ENCODE results near the gene SLC12A3.

Gene SLC12A3

GRCh38 chr16:56848029-56848936, 16.7 kb upstream of the SLC12A3 start:
- no peaks in the 10 kb centered on the region for H4K20me1 ChIP-seq (ENCODE audit: insufficient read depth)
- no peak for TF ChIP-seq CTCF (conservative IDR thresholded peaks at IDR 0.05; ENCODE audit: low read depth, low read length)
- no peak overlapping the region for H3K9ac ChIP-seq
- H3K79me2 ChIP-seq (ENCODE audit: insufficient read depth, low read depth) = no peaks in the 10 kb centered on the region
- no peaks in the 10 kb centered on the region for H3K36me3 ChIP-seq (ENCODE audit: insufficient read depth)
- peaks cover 28% of the 10 kb centered on the region for H3K4me1 ChIP-seq (ENCODE audit: low read depth, poor library complexity, severe bottlenecking)
- no peak overlapping the region for H3K4me2 ChIP-seq
- H3K27me3 ChIP-seq (ENCODE audit: insufficient read depth, low read depth) = no peaks in the 10 kb centered on the region
- H3K27ac ChIP-seq = no peak overlapping the region; the same call in 1 of the 2 replicates
- H3K4me3 ChIP-seq (IDR thresholded peaks at IDR 0.05; ENCODE audit: insufficient read depth, low read depth, low read length) = no peak overlapping the region
- H2AFZ ChIP-seq (ENCODE audit: low read depth) = no peak overlapping the region

- Histone ChIP-seq H3K27me3 (ENCODE audit: insufficient read depth, low read depth) (no peaks in the 10 kb centered on the region), H3K9ac (no peak overlapping the region)
- TF ChIP-seq CTCF (conservative IDR thresholded peaks at IDR 0.05; ENCODE audit: low read depth, low read length) = no peak
Observed at GRCh38 chr16:56848955-56849689, 15.9 kb upstream of the SLC12A3 start.

DNA sequence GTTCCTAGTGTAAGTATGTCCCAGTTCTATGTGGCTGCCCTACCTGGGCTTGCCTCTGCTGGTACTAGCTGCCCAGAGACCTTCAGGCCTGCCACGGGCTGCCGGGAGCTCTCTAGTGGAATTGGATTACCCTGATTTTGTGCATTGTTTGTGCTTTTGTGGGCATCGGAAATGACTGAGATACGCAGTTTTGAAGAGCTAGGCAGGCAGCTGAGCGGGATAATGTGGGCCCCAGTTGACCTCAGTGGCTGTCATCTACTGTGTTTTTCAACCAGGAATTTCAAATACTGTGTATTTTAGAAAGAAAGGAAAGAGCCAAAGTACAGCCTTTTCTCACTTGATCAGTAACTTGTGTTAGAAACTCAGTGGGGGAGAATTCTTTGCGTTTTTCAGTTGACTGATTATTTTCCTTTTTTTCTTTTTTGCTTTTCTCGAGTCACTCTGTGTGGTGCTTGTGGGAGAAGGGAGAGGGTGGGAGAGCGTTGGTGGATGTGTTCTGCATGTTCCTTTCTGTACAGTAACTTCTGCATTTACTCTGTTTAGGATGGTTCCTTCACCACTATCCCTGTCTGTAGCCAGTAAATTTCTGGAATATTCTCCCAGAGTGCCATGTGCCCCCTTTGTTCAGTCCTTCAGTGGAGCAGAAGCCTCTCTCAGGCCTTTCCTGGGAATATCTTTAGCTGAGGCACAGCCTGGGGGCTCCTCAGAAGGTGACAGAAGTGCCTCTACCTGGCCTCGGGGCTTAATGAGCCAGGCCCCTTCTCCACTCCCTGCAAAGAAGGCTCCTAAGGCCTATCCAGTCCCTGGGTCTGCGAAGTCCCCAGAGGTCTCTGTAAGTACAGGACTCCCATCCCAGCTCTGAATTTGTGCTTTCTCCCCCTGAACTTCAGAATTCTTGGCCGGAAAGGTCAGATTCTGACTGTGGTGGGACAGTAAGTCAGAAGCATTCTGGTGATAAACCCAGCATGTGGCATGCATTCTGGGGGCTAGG, 15.0 kb upstream of the SLC12A3 start:
- Histone ChIP-seq H3K4me2 (no peak overlapping the region), H3K27ac (no peak overlapping the region)

More at GRCh38 chr16:56848955-56849689, 15.9 kb upstream of the SLC12A3 start:
- Histone ChIP-seq H3K4me1 (ENCODE audit: low read depth, poor library complexity, severe bottlenecking) (peaks cover 28% of the 10 kb centered on the region), H3K27ac (no peak overlapping the region), H3K36me3 (ENCODE audit: insufficient read depth) (no peaks in the 10 kb centered on the region), H3K4me3 (IDR thresholded peaks at IDR 0.05; ENCODE audit: insufficient read depth, low read depth, low read length) (no peak overlapping the region), H3K79me2 (ENCODE audit: insufficient read depth, low read depth) (no peaks in the 10 kb centered on the region), H3K4me2 (no peak overlapping the region), H2AFZ (ENCODE audit: low read depth) (no peak overlapping the region), H4K20me1 (ENCODE audit: insufficient read depth) (no peaks in the 10 kb centered on the region)

More for the DNA sequence above, 15.0 kb upstream of the SLC12A3 start:
- H3K9ac ChIP-seq = no peak overlapping the region
- no peak overlapping the region for H3K4me3 ChIP-seq (IDR thresholded peaks at IDR 0.05; ENCODE audit: insufficient read depth, low read depth, low read length)
- H4K20me1 ChIP-seq (ENCODE audit: insufficient read depth) = no peaks in the 10 kb centered on the region
- no peaks in the 10 kb centered on the region for H3K36me3 ChIP-seq (ENCODE audit: insufficient read depth)
- no peaks in the 10 kb centered on the region for H3K27me3 ChIP-seq (ENCODE audit: insufficient read depth, low read depth)
- no peak overlapping the region for H2AFZ ChIP-seq (ENCODE audit: low read depth)
- H3K4me1 ChIP-seq (ENCODE audit: low read depth, poor library complexity, severe bottlenecking) = peaks cover 28% of the 10 kb centered on the region
- no peak for TF ChIP-seq CTCF (conservative IDR thresholded peaks at IDR 0.05; ENCODE audit: low read depth, low read length)
- H3K79me2 ChIP-seq (ENCODE audit: insufficient read depth, low read depth) = no peaks in the 10 kb centered on the region
